Suprapubic skin (tissue), 4 donors: ENCODE data around the gene SLAMF7.

ENCODE experiments used
- CTCF ChIP-seq, 2 donors: fragments of 200-600 bp in 1 of 2; fragments of 450-650 bp in 1 of 2; sonication (generic) in 1 of 2; IDR thresholded peaks; one replicate each; pipeline ENCODE4 v1.5.1; 2016 to 2019; ENCODE audit warnings: antibody characterized with exemption in 2 of 2, mild to moderate bottlenecking in 1 of 2, moderate library complexity in 1 of 2
- EP300 ChIP-seq: sonication (generic); formaldehyde crosslinking; IDR thresholded peaks from one replicate; pipeline ENCODE4 v1.6.1; 2017; ENCODE audit warnings: antibody characterized with exemption
- POLR2AphosphoS5 ChIP-seq, 3 donors: sonication (generic); formaldehyde crosslinking; IDR thresholded peaks; one replicate each; pipeline ENCODE4 v1.6.1; 2017; ENCODE audit warnings: antibody characterized with exemption in 3 of 3

- TF ChIP-seq EP300 (no peak), POLR2AphosphoS5 (IDR thresholded peaks at IDR 0.05) (no peak), CTCF (IDR thresholded peaks at IDR 0.05) (no peak)
These were observed 61.1 kb downstream of the SLAMF7 start for GRCh38 chr1:160800142-160800541.
